GM21526 (cell line): ENCODE measurements around the gene RHCG.
"Not testable (repeated sequence)": the region's sequence is repeated elsewhere in the genome, so short reads cannot be mapped to it uniquely, and the experiment has no call there.

Source experiments
- ATAC-seq: cut with Tn5 transposase; IDR thresholded peaks from one replicate; pipeline ENCODE4 v1.9.1; 2021; ENCODE audit warnings: moderate library complexity; ENCODE audit not compliant: unreplicated experiment, low FRiP score

Gene RHCG

DNA sequence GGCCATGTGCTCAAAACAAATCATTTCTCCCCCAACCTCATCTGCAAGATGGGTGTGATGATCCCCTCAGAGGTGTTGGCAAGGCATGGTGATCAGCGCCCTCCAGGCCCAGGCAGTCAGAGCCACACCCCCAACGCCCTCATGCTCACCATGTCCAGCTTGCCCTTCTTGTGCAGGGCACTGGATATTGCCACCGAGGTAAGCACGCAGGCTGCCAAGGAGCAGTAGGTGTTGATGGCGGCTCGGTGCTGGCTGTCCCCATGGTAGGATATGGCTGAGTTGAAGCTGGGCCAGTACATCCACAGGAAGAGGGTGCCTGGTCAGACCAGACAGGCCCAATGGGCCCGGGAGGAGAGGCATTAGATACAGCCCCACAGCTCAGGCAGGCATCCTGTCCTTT, 17.2 kb downstream of the RHCG start:
- ATAC-seq: no peak

DNA sequence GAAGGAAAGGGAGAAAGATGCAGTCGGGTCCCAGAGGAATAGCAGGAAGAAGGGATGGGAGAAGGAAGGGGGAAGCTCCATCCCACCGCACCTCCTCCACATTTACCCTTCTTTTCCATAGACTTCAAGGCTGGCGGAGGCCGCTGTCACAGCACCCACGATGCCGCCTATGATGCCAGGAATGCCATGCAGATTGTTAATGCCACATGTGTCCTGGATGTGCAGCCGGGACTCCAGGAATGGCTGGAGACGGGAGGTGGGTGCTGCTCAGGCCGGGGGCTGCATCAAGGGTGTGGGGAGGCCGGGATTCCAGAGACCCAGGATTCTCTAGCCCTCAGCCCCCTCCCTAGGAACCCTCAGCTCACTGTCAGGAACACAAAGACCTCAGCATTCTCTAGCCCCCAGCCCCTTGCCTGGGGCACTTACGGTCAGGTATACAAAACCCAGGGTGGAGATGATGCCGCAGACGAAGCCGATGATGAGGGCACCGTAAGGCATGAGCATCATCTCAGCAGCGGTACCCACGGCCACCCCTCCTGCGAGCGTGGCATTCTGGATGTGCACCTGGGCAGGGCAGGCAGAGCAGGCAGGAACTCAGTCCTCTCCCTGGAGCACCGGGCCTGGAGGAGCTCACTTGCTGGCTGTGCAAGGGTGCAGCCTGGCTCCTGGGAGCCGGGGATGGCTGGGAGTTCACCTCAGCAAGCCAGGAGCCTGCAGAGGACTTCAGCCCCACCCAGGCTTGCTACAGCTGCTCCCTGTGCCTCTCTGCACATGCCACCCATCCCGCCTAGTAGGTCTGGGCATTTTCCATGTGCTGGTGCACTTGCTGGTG, 18.8 kb downstream of the RHCG start:
- no peak for ATAC-seq

DNA sequence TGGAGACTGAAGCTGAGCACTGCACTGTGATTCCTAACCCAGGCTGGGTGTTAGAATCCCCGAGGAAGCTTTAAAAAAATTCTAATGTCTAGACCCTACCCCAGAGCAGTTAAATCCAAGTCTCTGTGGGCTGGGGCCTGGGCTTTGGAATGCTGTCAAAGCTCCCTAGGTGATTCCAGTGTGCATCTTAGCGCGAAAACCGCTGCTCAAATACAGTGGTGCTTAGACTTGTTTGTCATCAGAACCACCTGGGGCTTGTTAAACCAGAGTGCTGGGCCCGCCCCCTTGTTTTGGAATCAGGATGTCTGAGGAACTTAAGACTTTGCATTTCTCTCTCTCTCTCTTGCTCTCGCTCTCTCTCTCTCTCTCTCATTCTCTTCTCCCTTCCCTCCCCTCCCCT, 20.7 kb downstream of the RHCG start:
- no peak for ATAC-seq

DNA sequence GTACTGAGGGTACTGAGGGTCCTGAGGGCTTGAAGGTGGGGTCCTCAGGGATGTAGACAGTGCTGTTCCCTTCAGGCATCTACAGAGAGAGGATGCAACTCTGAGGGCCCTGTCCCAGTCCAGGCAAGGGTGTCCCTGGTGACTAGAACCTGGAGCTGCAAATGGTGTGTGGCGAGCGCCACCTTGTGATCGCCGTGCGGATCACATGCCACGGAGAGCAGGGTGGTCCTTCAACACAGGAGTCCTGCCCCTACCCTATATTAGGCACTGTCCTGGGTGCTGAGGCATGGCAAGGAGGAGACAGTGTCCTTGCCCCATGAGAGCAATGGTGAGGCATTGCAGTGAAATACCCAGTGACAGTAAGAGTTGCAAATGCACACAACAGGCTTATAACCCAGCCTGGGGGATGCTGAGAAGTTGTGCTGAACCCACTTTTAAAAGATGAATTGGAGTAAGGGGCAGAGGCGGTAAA, 23.6 kb downstream of the RHCG start:
- ATAC-seq: no peak

DNA sequence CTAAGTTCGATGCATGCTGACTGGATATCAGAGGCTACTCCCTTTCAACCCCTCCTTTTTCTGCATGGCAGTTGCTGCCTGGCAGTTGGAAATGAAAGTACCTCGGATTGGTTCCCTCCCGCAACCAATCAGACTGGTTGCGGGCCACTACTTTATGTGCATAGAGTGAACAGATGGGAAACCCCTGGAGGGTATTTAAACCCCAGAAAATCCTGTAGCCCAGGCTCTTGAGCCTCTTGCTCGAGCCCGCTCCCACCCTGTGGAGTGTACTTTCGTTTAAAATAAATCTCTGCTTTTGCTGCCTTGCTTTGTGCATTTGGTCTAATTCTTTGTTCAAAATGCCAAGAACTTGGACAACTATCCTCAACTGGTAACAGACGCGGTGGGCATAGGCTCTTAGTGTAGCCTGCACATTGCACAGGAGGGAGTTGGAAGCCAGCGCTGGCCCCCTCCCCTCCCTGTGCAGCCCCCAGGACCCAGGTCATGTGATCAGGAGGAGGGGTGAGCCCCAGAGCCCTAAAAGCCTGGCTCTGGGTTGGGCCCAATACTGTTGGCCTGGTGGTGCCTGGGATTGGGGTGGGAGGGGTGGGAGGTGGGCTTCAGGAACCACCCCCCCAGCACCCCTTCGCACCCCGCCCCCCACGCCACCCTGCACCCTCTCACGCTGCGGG, 26.8 kb downstream of the RHCG start:
- ATAC-seq: no peak

DNA sequence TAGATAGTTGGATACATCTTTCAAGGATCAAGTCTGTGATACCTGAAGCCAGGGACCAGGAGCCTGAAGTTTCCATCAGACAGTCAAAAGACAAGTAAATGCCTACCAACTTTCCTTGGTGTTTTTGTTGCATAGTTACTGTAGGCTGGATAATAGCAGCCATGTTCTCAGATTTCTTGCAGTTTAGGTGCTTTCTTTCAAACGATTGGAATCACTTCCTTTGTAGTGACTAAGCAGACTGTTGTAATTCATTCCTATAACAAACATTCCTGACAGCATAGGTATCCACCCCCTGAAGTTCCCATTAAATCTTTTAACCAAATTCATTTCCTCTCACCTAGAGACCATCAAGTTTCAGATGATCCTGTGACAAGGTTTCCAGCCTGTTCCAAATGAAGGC, 27.6 kb downstream of the RHCG start:
- ATAC-seq: not testable (repeated sequence)

DNA sequence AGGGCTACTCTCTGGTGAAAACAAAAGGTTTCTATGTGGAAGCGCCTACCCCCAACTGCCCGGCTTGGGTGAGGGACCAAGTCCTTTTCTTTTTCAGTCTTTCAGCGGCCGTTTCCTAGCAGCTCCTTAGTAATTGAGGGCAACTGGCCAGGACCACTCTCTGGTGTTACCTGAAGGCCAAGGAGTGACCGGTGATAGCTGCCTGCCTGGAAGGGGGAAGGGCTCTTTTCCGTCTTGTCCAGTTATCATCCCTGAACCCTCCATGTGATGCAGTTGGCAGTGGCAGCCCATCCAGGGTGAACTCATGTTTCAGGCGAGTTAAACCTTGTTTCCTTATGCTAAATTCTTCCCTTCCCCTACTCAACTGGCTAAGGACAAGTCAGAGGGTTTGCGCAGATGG, 33.3 kb downstream of the RHCG start:
- ATAC-seq: no peak

DNA sequence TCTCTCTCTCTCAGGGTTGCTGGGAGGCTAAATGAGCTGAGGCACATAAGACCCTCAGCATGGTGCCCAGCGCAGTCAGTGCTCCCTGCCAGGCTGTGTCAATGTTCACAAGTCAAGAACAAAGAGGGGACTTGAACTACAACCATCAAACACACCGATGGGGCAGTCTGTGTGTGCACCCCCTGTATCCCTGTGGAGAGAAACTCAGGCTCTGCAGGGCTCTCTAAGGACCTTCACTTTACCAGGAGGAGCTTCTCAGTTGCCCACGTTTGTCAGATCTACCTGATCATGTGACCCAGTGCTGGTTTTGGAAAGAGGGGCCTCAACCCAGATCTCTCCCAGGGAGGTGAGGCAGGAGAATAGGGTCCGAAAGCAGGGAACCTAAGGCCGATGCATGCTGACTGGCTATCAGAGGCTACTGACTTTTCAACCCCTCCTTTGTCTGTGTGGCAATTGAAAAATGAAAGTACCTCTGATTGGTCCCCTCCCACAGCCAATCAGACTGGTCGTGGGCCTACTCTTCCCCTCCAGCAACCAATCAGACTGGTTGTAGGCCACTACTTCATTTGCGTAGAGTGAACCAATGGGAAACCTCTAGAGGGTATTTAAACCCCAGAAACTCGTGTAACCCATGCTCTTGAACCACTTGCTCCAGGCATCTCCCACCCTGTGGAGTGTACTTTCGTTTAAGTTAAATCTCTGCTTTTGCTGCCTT, 34.0 kb downstream of the RHCG start:
- ATAC-seq: no peak

DNA sequence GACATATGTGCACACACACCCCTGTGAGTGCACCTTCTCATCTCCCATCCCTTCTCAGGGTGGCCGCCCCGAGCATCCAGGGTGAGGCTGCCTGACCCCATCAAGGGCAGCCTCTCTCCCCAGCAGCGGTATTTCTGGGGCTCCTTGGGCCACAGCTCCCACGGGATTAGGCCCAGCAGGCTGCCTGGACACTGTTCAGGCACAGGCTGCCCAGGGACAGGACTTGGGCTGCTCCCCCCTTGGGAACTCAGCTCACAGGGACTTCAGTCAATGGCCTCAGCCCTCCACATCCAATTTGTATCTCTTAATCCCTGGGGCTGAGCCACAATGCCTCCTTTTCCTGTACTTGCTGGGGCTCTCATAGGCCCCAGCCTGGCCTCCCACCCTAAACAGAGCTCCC, 35.0 kb downstream of the RHCG start:
- no peak for ATAC-seq

DNA sequence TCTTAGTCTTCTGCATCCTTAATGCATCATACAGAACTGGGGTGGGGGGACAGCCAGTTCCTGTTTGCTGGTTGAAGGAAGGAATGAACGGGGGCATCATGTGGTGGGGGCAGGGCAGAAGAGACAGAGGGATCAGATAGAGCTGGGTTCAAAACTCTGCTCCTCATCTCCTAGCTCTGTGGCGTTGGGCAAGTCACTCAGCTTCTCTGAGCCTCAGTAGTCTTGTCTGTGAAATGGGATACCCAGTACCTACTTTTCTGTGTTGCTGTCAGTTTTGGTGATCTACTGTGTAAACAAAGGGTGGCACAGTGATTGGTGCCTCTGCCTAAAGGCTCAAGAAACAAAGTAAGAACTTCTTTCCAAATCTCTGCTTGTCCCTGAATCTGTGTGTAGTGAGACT, 36.3 kb downstream of the RHCG start:
- no peak for ATAC-seq

DNA sequence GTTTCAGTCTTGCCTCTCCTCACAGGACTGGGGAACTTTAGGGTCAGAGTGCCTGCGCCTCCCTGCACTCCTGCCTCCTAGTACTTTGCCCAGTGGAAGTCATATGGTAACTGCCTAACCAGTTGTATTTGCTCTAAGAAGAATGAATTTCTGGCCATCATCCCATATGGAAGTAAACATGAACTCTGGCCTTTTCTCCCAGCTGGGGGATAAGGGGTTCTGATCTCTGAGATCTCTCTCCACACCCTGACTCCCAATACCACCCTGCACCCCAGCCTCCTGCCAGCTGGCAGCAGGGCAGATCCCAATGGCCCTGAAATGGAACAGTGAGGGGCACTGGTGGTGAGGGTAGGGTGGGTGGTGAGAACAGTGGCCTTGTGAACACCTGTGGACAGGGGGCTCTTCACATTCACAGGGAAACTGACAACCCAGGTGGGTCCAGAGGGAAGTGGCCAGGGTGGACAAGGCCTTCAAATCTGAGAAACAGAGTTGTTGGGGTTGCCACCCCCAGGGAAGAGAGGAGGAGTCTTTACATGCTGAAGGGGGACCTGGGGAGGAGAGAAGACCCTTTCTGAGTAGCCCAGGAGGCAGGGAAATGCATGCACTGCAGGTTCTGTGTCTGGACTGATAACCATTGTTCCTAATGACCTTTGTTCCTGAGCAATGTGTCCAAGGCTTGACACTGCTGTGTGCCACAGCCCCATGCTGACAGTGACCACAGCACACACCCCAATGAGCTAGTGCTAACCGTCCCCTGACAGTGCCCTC, 36.9 kb downstream of the RHCG start:
- ATAC-seq: no peak

DNA sequence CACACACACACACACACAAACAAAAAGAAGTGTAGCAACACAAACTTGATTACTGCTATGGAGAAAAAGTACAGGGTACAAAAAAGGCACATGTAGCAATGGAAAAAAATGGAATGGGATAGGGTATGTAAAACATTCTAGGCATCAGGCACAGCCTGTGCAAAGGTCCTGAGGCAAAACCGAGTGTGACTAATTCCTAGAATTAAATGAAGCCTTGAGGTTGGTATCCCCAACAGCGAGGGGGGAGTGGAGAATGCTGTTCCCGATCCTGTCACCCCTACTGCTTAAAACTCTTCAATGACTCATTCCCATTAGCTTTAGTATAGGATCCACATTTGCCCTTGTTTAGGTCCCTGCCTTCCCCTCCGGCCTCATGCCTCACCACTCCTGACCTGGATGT, 37.9 kb downstream of the RHCG start:
- ATAC-seq: no peak

DNA sequence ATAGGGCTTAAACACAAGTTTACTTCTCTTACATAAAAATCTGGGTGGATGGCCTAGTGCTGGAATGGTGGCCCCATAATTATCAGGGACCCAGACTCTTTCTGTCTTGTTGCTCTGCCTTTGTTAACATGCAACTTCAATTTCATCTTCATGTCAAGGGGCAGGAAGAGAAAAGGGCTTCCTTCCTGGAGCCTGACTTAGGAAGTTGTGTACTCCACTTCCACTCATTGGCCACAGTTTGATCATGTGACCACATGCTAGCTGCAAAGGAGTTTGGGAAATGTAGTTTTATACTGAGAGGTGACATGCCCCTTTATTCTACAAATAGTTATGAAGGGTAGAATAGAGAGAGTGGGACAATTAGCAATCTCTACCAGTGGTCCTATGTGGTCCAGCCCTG, 39.3 kb downstream of the RHCG start:
- ATAC-seq: no peak

DNA sequence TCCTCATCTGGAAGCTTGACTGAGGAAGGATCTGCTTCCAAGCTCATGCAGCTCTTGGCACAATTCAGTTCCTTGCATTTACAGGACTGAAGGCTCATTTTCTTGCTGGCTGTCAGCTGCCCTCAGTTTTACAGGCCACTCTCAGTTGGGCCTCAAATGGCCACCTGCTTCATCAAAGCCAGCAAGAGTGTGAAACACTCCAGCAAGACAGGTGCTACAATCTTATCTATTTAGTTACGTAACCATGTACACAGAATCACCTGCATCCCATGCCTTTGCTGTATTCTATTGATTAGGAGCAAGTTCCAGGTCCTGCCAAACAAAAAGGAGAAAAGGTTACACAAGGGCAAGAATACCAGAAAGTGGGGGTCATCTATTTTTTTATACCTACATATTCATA, 40.8 kb downstream of the RHCG start:
- ATAC-seq: no peak

DNA sequence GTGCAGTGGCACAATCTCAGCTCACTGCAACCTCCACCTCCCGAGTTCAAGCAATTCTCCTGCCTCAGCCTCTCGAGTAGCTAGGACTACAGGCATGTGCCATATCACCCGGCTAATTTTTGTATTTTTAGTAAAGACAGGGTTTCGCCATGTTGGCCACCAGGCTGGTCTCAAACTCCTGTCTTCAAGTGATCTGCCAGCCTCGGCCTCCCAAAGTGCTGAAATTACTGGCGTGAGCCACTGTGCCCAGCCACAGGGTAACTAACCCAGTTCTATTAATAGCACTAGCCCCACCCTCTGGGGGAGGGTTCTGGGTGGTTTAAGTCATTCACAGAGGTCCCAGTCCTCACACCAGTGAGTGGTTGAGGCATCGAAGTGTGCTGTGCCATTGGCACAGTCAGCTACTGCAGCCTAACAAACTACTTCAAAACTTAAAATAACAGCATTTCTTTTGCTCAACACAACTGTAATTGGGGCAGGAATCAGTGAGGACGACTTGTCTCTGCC, 44.0 kb downstream of the RHCG start:
- no peak for ATAC-seq

DNA sequence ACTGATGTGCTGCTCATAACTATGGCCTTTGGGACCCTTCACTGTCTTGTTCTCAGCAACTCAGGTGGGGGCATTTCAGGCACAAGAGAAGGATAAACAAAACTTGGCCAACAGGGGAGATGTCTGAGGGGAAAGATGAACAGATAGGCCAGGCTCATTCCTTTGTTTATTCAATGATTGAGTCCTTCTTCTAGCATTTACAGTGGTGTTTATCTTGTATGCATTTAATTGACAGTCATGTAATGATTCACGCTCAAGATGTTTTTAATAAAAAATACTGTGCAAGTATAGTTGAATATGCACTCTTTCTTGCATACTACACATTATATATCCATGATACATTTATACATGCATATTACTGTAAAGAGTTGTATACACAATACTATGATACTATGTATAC, 44.5 kb downstream of the RHCG start:
- ATAC-seq: no peak

DNA sequence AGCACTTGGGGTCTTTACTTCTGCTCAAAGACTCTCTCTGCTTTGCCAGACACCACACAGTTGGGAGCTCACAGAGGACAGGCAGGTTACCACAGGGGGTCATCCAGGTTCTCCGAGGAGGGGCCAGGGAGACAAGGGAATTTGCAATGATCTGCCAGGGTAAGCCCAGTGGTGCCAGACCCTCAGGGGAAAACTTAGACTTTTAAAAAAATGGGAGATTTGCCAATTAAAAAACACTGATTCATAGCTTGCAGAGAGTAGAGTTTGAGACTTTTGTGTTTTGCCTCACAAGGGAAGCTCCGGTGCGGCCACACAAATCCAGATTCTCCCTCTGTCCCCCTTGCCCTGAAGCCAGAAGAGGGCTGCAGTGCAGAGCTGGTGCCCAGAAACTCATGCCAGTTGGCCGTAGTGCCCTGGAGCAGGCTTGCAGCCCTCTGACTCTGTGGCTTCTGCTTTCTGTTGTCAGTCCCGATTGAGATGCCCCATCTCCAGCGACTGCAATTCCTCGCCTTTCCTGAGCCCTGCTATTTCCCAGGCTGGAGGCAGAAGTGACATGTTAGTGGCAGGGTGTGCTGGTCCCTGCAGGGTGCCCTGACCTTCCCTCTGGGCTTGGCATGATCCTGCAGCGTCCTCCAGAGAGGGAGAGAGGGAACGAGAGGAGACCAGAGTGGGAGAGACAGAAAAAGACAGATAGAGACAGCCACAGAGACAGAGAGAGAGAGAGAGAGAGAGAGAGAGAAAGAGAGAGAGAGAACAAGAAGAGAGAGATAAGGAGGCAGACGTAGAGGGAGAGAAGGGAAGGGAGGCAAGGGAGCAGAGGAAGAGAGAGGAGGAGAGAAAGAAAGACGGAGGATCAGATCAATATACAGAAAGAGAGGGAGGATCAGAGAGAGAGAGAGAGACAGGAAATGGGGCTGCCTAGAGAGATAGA, 46.0 kb downstream of the RHCG start:
- ATAC-seq: no peak

DNA sequence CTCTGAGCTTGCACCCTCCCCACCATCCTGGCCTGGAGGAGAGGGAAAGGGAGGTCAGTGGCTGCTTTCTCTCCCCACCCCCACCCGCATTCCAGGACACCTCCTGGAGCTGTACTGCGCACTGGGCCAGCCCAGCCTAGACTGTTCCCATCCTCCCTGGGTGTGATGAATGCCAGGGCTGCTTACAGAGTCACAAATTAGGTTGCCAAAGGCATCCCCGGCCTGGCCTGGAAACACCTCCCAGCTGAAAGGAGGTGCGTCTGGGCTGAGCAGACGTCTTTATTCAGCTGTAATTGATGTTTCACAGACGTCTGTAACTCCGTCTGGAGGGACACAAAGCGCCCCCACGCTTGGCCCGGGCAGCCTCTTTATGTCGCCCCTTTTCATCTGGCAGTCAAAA, 47.6 kb downstream of the RHCG start:
- ATAC-seq: no peak

DNA sequence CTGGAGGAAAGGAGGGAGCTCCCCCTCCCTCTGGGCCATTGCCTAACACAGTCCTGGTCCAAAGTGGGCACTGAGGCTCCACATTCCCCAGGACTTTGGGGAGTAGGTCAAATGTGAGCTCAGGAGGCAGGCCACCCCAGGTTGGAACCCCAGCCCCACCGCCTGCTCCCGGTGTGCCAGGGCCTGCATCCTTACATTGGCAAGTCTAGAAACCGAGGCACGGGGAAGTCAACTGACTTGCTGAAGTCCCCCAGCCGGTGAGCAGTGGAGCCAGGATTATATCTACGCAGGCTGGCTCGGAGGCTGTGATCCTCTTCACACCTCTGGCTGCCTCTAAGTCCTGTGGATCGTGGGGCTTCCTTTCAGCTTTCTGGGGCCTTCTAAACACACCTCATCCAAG, 48.7 kb downstream of the RHCG start:
- ATAC-seq: no peak
